ENCODE results near the gene BBS7.

The BBS7 gene

GRCh38 chr4:121817701-121818100 lies 52.6 kb downstream of the BBS7 start:
- no peak overlapping the region for H3K9ac ChIP-seq (ENCODE audit: low read depth in 1 of 2, low read length in 2 of 2)
- H3K36me3 ChIP-seq (ENCODE audit: control insufficient read depth in 1 of 2, insufficient read depth in 2 of 2, low read length in 2 of 2) = peaks cover 7 to 50% of the 10 kb centered on the region in 2 donors
- peaks cover 1 to 6% of the 10 kb centered on the region in 2 donors for H3K4me1 ChIP-seq (ENCODE audit: control insufficient read depth in 1 of 2, insufficient read depth in 2 of 2, low read length in 2 of 2)
- H3K27me3 ChIP-seq (ENCODE audit: control insufficient read depth in 1 of 2, insufficient read depth in 2 of 2, low read length in 2 of 2) = no peaks in the 10 kb centered on the region
- H3K9me3 ChIP-seq (ENCODE audit: control insufficient read depth in 1 of 2, low read length in 2 of 2) = no peaks in the 10 kb centered on the region
- H3K27ac ChIP-seq (ENCODE audit: low read depth, low read length) = no peak overlapping the region
- no peak overlapping the region for H3K4me3 ChIP-seq (ENCODE audit: low read depth in 1 of 2, low read length in 2 of 2)

DNA sequence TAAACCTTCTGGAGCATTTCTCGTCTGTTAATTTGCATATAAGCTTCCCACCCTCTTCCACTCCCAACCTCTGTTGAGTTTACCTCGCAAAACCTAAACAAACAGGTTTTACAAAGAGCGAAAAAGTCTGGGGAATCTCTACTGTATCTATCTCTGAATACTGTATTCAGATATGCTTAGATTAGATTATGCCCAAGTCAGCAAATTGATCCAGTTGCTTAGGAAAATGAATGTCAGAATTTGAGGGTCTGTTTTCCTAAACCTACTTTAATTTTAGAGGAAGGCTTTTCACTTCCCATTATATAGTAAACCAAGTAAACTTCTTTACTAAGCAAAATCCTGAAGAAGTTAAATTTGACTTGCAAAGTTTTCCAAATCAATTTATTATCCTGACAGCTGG lies 53.3 kb downstream of the BBS7 start:
- Histone ChIP-seq H3K9me3 (ENCODE audit: control insufficient read depth in 1 of 2, low read length in 2 of 2) (no peaks in the 10 kb centered on the region), H3K27ac (ENCODE audit: low read depth, low read length) (no peak overlapping the region), H3K36me3 (ENCODE audit: control insufficient read depth in 1 of 2, insufficient read depth in 2 of 2, low read length in 2 of 2) (peaks cover 7 to 55% of the 10 kb centered on the region in 2 donors), H3K27me3 (ENCODE audit: control insufficient read depth in 1 of 2, insufficient read depth in 2 of 2, low read length in 2 of 2) (no peaks in the 10 kb centered on the region), H3K4me3 (ENCODE audit: low read depth in 1 of 2, low read length in 2 of 2) (no peak overlapping the region), H3K4me1 (ENCODE audit: control insufficient read depth in 1 of 2, insufficient read depth in 2 of 2, low read length in 2 of 2) (peaks cover 0 to 5% of the 10 kb centered on the region in 2 donors), H3K9ac (ENCODE audit: low read depth in 1 of 2, low read length in 2 of 2) (no peak overlapping the region)

GRCh38 chr4:121814756-121815155 lies 55.5 kb downstream of the BBS7 start:
- Histone ChIP-seq H3K27me3 (ENCODE audit: control insufficient read depth in 1 of 2, insufficient read depth in 2 of 2, low read length in 2 of 2) (no peaks in the 10 kb centered on the region), H3K27ac (ENCODE audit: low read depth, low read length) (no peak overlapping the region), H3K9me3 (ENCODE audit: control insufficient read depth in 1 of 2, low read length in 2 of 2) (no peaks in the 10 kb centered on the region), H3K9ac (ENCODE audit: low read depth in 1 of 2, low read length in 2 of 2) (no peak overlapping the region), H3K36me3 (ENCODE audit: control insufficient read depth in 1 of 2, insufficient read depth in 2 of 2, low read length in 2 of 2) (peaks cover 14 to 65% of the 10 kb centered on the region in 2 donors), H3K4me1 (ENCODE audit: control insufficient read depth in 1 of 2, insufficient read depth in 2 of 2, low read length in 2 of 2) (no peaks in the 10 kb centered on the region), H3K4me3 (ENCODE audit: low read depth in 1 of 2, low read length in 2 of 2) (no peak overlapping the region)

GRCh38 chr4:121811122-121811521 lies 59.2 kb downstream of the BBS7 start:
- Histone ChIP-seq H3K9ac (ENCODE audit: low read depth in 1 of 2, low read length in 2 of 2) (no peak overlapping the region), H3K4me1 (ENCODE audit: control insufficient read depth in 1 of 2, insufficient read depth in 2 of 2, low read length in 2 of 2) (no peaks in the 10 kb centered on the region), H3K9me3 (ENCODE audit: control insufficient read depth in 1 of 2, low read length in 2 of 2) (no peaks in the 10 kb centered on the region), H3K4me3 (ENCODE audit: low read depth in 1 of 2, low read length in 2 of 2) (no peak overlapping the region), H3K27me3 (ENCODE audit: control insufficient read depth in 1 of 2, insufficient read depth in 2 of 2, low read length in 2 of 2) (no peaks in the 10 kb centered on the region), H3K27ac (ENCODE audit: low read depth, low read length) (no peak overlapping the region), H3K36me3 (ENCODE audit: control insufficient read depth in 1 of 2, insufficient read depth in 2 of 2, low read length in 2 of 2) (peaks cover 26 to 75% of the 10 kb centered on the region in 2 donors)

GRCh38 chr4:121806411-121806810 lies 63.9 kb downstream of the BBS7 start:
- Histone ChIP-seq H3K27ac (ENCODE audit: low read depth, low read length) (no peak overlapping the region), H3K4me3 (ENCODE audit: low read depth in 1 of 2, low read length in 2 of 2) (no peak overlapping the region), H3K9ac (ENCODE audit: low read depth in 1 of 2, low read length in 2 of 2) (no peak overlapping the region), H3K4me1 (ENCODE audit: control insufficient read depth in 1 of 2, insufficient read depth in 2 of 2, low read length in 2 of 2) (peaks cover 7 to 9% of the 10 kb centered on the region in 2 donors), H3K27me3 (ENCODE audit: control insufficient read depth in 1 of 2, insufficient read depth in 2 of 2, low read length in 2 of 2) (no peaks in the 10 kb centered on the region), H3K36me3 (ENCODE audit: control insufficient read depth in 1 of 2, insufficient read depth in 2 of 2, low read length in 2 of 2) (peaks cover 19 to 65% of the 10 kb centered on the region in 2 donors), H3K9me3 (ENCODE audit: control insufficient read depth in 1 of 2, low read length in 2 of 2) (no peaks in the 10 kb centered on the region)

DNA sequence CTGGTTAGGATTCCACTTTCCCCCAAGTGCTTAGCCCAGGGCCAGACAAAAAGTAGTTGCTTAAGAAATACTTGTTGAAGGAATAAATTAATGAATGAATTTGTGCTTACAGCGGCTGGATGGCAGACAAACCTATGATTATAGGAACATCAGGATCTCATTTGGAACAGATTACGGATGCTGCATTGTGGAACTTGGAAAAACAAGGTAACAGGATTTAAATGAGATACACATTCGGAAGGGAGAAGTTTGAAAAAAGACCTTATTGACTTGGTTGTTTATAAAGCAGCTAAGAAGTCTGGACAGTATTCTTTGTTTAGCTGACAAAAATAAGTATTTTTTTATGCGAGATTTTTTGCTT lies 68.6 kb downstream of the BBS7 start:
- H3K27me3 ChIP-seq (ENCODE audit: control insufficient read depth in 1 of 2, insufficient read depth in 2 of 2, low read length in 2 of 2) = no peaks in the 10 kb centered on the region
- H3K9me3 ChIP-seq (ENCODE audit: control insufficient read depth in 1 of 2, low read length in 2 of 2) = no peaks in the 10 kb centered on the region
- H3K4me3 ChIP-seq (ENCODE audit: low read depth in 1 of 2, low read length in 2 of 2) = peak overlapping the region; percentile 86 to 99
- H3K9ac ChIP-seq (ENCODE audit: low read depth in 1 of 2, low read length in 2 of 2) = peak overlapping the region; percentile 79 to 96
- H3K36me3 ChIP-seq (ENCODE audit: control insufficient read depth in 1 of 2, insufficient read depth in 2 of 2, low read length in 2 of 2) = peaks cover 7 to 33% of the 10 kb centered on the region in 2 donors
- no peak overlapping the region for H3K27ac ChIP-seq (ENCODE audit: low read depth, low read length)
- peaks cover 19 to 24% of the 10 kb centered on the region in 2 donors for H3K4me1 ChIP-seq (ENCODE audit: control insufficient read depth in 1 of 2, insufficient read depth in 2 of 2, low read length in 2 of 2)

GRCh38 chr4:121800961-121801714 lies 69.1 kb downstream of the BBS7 start, which contains the start of gene EXOSC9:
TSS of gene EXOSC9 (plus strand) at chr4:121801323. CDS start at chr4:121801425, 102 bp downstream.
- H3K9ac ChIP-seq (ENCODE audit: low read depth in 1 of 2, low read length in 2 of 2) = peak within 1 kb of the TSS; percentile 79 to 96
- peaks cover 3 to 27% of the 10 kb centered on the region in 2 donors for H3K36me3 ChIP-seq (ENCODE audit: control insufficient read depth in 1 of 2, insufficient read depth in 2 of 2, low read length in 2 of 2)
- peak within 1 kb of the TSS; percentile 77 for H3K27ac ChIP-seq (ENCODE audit: low read depth, low read length)

GRCh38 chr4:121800638-121800960 lies 69.7 kb downstream of the BBS7 start:
- Histone ChIP-seq H3K36me3 (ENCODE audit: control insufficient read depth in 1 of 2, insufficient read depth in 2 of 2, low read length in 2 of 2) (peaks cover 3 to 22% of the 10 kb centered on the region in 2 donors), H3K9me3 (ENCODE audit: control insufficient read depth in 1 of 2, low read length in 2 of 2) (no peaks in the 10 kb centered on the region), H3K4me3 (ENCODE audit: low read depth in 1 of 2, low read length in 2 of 2) (peak overlapping the region; percentile 86 to 99), H3K4me1 (ENCODE audit: control insufficient read depth in 1 of 2, insufficient read depth in 2 of 2, low read length in 2 of 2) (peaks cover 19 to 24% of the 10 kb centered on the region in 2 donors), H3K27ac (ENCODE audit: low read depth, low read length) (peak overlapping the region; percentile 77), H3K9ac (ENCODE audit: low read depth in 1 of 2, low read length in 2 of 2) (peak overlapping the region; percentile 79 to 96), H3K27me3 (ENCODE audit: control insufficient read depth in 1 of 2, insufficient read depth in 2 of 2, low read length in 2 of 2) (no peaks in the 10 kb centered on the region)

More at GRCh38 chr4:121800961-121801714, 69.1 kb downstream of the BBS7 start, which contains the start of gene EXOSC9:
- H3K27me3 ChIP-seq (ENCODE audit: control insufficient read depth in 1 of 2, insufficient read depth in 2 of 2, low read length in 2 of 2) = no peaks in the 10 kb centered on the region
- H3K9me3 ChIP-seq (ENCODE audit: control insufficient read depth in 1 of 2, low read length in 2 of 2) = no peaks in the 10 kb centered on the region
- peak within 1 kb of the TSS; percentile 86 to 99 for H3K4me3 ChIP-seq (ENCODE audit: low read depth in 1 of 2, low read length in 2 of 2)
- H3K4me1 ChIP-seq (ENCODE audit: control insufficient read depth in 1 of 2, insufficient read depth in 2 of 2, low read length in 2 of 2) = peaks cover 19 to 24% of the 10 kb centered on the region in 2 donors

DNA sequence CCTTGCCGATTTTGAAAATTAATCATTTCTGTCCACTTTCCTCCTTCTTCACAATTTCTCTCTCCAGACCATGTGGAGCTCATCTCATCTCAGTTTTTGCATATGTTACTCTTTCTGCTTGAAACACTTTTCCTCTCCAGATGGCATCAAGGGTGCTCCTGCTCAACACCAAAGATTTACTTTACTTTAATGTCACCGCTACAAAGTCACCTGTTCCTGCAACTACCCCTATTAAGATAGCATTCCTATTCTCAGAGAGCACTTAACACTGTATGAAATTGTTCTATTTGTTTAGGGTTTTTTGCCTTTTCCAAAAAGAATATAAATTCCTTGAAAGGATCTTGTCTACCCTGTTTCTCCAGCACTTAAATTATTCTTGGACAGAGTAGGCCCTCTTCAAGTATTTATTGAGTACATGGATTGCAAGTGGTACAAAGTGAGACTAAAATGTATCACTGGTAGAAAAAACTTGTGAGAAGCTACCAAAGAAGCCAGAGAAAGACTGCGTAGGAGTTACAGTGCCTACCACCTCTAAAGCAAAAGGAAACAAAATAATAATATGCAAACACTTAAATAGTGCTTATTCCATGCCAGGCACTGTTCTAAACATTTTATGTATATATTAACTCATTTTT lies 70.3 kb downstream of the BBS7 start:
- Histone ChIP-seq H3K9me3 (ENCODE audit: control insufficient read depth in 1 of 2, low read length in 2 of 2) (no peaks in the 10 kb centered on the region), H3K9ac (ENCODE audit: low read depth in 1 of 2, low read length in 2 of 2) (peak overlapping the region in 1 of 2 donors; percentile 79), H3K4me1 (ENCODE audit: control insufficient read depth in 1 of 2, insufficient read depth in 2 of 2, low read length in 2 of 2) (peaks cover 19 to 24% of the 10 kb centered on the region in 2 donors), H3K27ac (ENCODE audit: low read depth, low read length) (no peak overlapping the region), H3K4me3 (ENCODE audit: low read depth in 1 of 2, low read length in 2 of 2) (peak overlapping the region; percentile 12 to 86), H3K27me3 (ENCODE audit: control insufficient read depth in 1 of 2, insufficient read depth in 2 of 2, low read length in 2 of 2) (no peaks in the 10 kb centered on the region), H3K36me3 (ENCODE audit: control insufficient read depth in 1 of 2, insufficient read depth in 2 of 2, low read length in 2 of 2) (peaks cover 3 to 18% of the 10 kb centered on the region in 2 donors)

GRCh38 chr4:121799208-121799823 lies 71.0 kb downstream of the BBS7 start:
- Histone ChIP-seq H3K27ac (ENCODE audit: low read depth, low read length) (no peak overlapping the region), H3K4me3 (ENCODE audit: low read depth in 1 of 2, low read length in 2 of 2) (peak overlapping the region in 1 of 2 donors; percentile 12), H3K27me3 (ENCODE audit: control insufficient read depth in 1 of 2, insufficient read depth in 2 of 2, low read length in 2 of 2) (no peaks in the 10 kb centered on the region), H3K36me3 (ENCODE audit: control insufficient read depth in 1 of 2, insufficient read depth in 2 of 2, low read length in 2 of 2) (peaks cover 3 to 11% of the 10 kb centered on the region in 2 donors), H3K9me3 (ENCODE audit: control insufficient read depth in 1 of 2, low read length in 2 of 2) (no peaks in the 10 kb centered on the region), H3K4me1 (ENCODE audit: control insufficient read depth in 1 of 2, insufficient read depth in 2 of 2, low read length in 2 of 2) (peaks cover 19 to 24% of the 10 kb centered on the region in 2 donors), H3K9ac (ENCODE audit: low read depth in 1 of 2, low read length in 2 of 2) (no peak overlapping the region)

All from duodenal mucosa (tissue), 2 donors.